Measurements from ENCODE around the gene GRIA4. TPM values are rescaled to one million over a fixed set of nuclear protein-coding genes. Genes with fewer than 3 reads are reported as not detected.

GRIA4 gene
- total and polyA plus RNA-seq, 2 of the 13 experiments (the other 11 are each of a cell fraction or from before 2014, with no cell fraction given) = not detected

DNA sequence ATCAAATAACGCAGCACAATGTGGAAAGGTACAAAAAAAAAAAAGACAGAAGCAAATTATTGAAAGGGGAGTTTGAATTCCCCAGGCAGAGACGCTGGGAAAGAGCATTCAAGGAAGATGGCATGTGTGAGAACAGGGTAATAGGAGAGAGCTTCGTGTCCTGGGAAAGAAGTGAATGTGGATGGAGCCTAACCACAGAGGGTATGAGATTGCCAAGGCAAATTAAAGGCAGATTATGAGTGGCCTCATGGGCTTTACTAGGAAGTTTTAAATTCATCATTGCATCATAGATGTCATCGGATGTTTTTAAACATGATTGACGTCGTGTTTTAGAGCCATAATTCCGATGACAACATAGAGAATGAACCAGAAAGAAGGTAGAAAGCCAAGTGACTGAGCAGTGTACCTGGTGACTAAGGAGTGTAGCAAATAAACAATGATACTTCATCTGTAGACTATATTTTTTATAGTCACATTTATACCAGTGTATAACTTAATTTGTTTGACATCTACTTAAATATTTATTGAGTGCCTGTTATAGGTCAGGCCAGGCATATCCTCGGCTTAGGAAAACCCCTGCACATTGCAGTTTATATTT is 260.7 kb downstream of the GRIA4 start (continued):
- TF ChIP-seq, protein P1, sequence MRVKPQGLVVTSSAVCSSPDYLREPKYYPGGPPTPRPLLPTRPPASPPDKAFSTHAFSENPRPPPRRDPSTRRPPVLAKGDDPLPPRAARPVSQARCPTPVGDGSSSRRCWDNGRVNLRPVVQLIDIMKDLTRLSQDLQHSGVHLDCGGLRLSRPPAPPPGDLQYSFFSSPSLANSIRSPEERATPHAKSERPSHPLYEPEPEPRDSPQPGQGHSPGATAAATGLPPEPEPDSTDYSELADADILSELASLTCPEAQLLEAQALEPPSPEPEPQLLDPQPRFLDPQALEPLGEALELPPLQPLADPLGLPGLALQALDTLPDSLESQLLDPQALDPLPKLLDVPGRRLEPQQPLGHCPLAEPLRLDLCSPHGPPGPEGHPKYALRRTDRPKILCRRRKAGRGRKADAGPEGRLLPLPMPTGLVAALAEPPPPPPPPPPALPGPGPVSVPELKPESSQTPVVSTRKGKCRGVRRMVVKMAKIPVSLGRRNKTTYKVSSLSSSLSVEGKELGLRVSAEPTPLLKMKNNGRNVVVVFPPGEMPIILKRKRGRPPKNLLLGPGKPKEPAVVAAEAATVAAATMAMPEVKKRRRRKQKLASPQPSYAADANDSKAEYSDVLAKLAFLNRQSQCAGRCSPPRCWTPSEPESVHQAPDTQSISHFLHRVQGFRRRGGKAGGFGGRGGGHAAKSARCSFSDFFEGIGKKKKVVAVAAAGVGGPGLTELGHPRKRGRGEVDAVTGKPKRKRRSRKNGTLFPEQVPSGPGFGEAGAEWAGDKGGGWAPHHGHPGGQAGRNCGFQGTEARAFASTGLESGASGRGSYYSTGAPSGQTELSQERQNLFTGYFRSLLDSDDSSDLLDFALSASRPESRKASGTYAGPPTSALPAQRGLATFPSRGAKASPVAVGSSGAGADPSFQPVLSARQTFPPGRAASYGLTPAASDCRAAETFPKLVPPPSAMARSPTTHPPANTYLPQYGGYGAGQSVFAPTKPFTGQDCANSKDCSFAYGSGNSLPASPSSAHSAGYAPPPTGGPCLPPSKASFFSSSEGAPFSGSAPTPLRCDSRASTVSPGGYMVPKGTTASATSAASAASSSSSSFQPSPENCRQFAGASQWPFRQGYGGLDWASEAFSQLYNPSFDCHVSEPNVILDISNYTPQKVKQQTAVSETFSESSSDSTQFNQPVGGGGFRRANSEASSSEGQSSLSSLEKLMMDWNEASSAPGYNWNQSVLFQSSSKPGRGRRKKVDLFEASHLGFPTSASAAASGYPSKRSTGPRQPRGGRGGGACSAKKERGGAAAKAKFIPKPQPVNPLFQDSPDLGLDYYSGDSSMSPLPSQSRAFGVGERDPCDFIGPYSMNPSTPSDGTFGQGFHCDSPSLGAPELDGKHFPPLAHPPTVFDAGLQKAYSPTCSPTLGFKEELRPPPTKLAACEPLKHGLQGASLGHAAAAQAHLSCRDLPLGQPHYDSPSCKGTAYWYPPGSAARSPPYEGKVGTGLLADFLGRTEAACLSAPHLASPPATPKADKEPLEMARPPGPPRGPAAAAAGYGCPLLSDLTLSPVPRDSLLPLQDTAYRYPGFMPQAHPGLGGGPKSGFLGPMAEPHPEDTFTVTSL (CRISPR knock-in tag; IDR thresholded peaks at IDR 0.05; ENCODE audit: borderline replicate concordance) = no peak

DNA sequence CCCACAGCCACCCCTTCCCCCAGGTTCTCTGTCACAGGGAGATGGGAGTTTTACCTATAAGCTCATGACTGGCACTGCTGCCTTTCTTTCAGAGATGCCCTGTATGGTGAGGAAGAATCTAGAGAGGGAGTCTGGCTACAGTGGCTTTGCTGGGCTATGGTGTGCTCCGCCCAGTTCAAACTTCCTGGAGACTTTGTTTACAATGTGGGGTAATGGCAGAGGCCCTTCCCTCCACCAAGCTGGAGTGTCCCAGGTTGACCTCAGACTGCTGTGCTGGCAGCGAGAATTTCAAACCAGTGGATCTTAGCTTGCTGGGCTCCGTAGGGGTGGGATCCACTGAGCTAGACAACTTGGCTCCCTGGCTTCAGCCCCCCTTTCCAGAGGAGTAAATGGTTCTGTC is 268.6 kb downstream of the GRIA4 start:
- whole genome bisulfite sequencing (ENCODE audit: low lambda C conversion rate) = 0% methylated on average over 1 of the region's 3 CpGs
- FAIRE-seq (no peak), DNase-seq (ENCODE audit: low spot score) (peak; percentile 39), ATAC-seq (peak; percentile 100)
- intact Hi-C loops (cut with micrococcal nuclease; ENCODE audit: unreplicated experiment) = no loop called here
- POLR2A ChIA-PET = no interaction called here
- H3K4me1 ChIP-seq (ENCODE audit: insufficient read depth, low read length) = peaks cover 11% of the 10 kb centered on the region
- no peak overlapping the region for H3K27ac ChIP-seq (ENCODE audit: extremely low read length, insufficient read depth, low read length)
- BruUV-seq (replicated peaks) = no TSS peak
- no peaks in the 10 kb centered on the region for H3K36me3 ChIP-seq (replicated peaks in 1 of 2; ENCODE audit: control insufficient read depth in 1 of 2, insufficient read depth in 2 of 2, low read length in 2 of 2)
- CTCF ChIA-PET (ENCODE audit: low intra/inter-chr PET ratio, low total read pairs) = no interaction called here
- H3K27me3 ChIP-seq (ENCODE audit: control insufficient read depth in 1 of 2, insufficient read depth in 2 of 2, low read length in 2 of 2) = no peaks in the 10 kb centered on the region
- peak overlapping the region; percentile 47; the same call in 1 of the 2 replicates for H3K4me2 ChIP-seq (ENCODE audit: low read depth, low read length)
- H3K4me3 ChIP-seq (replicated peaks in 1 of 3; ENCODE audit: insufficient read depth in 1 of 3, low read depth in 2 of 3, low read length in 3 of 3) = no peak overlapping the region; a peak in 1 of 6 replicates
- in situ Hi-C loops (cut with HindIII; ENCODE audit: extremely low pct_ligation_motif_present, low pct_unique_long_range_greater_than_20kb) = no loop called here
- no peaks in the 10 kb centered on the region for H3K9me3 ChIP-seq (ENCODE audit: low read length)
- no peak overlapping the region for H3K9ac ChIP-seq (ENCODE audit: insufficient read depth, low read depth, low read length)
- no peaks in the 10 kb centered on the region for H4K20me1 ChIP-seq (ENCODE audit: insufficient read depth, low read length)
- H2AFZ ChIP-seq (ENCODE audit: low read length) = peak overlapping the region; percentile 63
- H3K79me2 ChIP-seq (ENCODE audit: insufficient read depth, low read length) = no peaks in the 10 kb centered on the region
- 0 out of 2 replicates have a peak, but pooled peaks have one; percentile 13 for TF ChIP-seq SOX5 (CRISPR knock-in tag; IDR thresholded peaks at IDR 0.05; ENCODE audit: borderline replicate concordance)
- no peak for TF ChIP-seq YEATS2 (CRISPR knock-in tag; IDR thresholded peaks at IDR 0.05; ENCODE audit: borderline replicate concordance)
- TF ChIP-seq RXRB (CRISPR knock-in tag; IDR thresholded peaks at IDR 0.05; ENCODE audit: borderline replicate concordance) = peak; percentile 96
- peak; percentile 93 for TF ChIP-seq SP5 (CRISPR knock-in tag; IDR thresholded peaks at IDR 0.05; ENCODE audit: borderline replicate concordance, low read depth)
- TF ChIP-seq ZBTB8A (CRISPR knock-in tag; IDR thresholded peaks at IDR 0.05; ENCODE audit: borderline replicate concordance, low read depth) = no peak
- TF ChIP-seq HDAC2 (CRISPR knock-in tag; IDR thresholded peaks at IDR 0.05) = no peak
- TF ChIP-seq TRIM24 (CRISPR knock-in tag; IDR thresholded peaks at IDR 0.05) = no peak
- TF ChIP-seq, protein P2, sequence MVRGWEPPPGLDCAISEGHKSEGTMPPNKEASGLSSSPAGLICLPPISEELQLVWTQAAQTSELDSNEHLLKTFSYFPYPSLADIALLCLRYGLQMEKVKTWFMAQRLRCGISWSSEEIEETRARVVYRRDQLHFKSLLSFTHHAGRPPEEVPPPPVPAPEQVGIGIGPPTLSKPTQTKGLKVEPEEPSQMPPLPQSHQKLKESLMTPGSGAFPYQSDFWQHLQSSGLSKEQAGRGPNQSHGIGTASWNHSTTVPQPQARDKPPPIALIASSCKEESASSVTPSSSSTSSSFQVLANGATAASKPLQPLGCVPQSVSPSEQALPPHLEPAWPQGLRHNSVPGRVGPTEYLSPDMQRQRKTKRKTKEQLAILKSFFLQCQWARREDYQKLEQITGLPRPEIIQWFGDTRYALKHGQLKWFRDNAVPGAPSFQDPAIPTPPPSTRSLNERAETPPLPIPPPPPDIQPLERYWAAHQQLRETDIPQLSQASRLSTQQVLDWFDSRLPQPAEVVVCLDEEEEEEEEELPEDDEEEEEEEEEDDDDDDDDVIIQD (CRISPR knock-in tag; IDR thresholded peaks at IDR 0.05; ENCODE audit: low read depth) = 0 out of 2 replicates have a peak, but pooled peaks have one; percentile 39
- TF ChIP-seq, protein P3, sequence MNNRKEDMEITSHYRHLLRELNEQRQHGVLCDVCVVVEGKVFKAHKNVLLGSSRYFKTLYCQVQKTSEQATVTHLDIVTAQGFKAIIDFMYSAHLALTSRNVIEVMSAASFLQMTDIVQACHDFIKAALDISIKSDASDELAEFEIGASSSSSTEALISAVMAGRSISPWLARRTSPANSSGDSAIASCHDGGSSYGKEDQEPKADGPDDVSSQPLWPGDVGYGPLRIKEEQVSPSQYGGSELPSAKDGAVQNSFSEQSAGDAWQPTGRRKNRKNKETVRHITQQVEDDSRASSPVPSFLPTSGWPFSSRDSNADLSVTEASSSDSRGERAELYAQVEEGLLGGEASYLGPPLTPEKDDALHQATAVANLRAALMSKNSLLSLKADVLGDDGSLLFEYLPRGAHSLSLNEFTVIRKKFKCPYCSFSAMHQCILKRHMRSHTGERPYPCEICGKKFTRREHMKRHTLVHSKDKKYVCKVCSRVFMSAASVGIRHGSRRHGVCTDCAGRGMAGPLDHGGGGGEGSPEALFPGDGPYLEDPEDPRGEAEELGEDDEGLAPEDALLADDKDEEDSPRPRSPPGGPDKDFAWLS (CRISPR knock-in tag; IDR thresholded peaks at IDR 0.05; ENCODE audit: borderline replicate concordance) = no peak
